ENCODE data around the gene TBCB.
"Not testable (repeated sequence)": the region's sequence is repeated elsewhere in the genome, so short reads cannot be mapped to it uniquely, and the experiment has no call there.

TBCB gene

DNA sequence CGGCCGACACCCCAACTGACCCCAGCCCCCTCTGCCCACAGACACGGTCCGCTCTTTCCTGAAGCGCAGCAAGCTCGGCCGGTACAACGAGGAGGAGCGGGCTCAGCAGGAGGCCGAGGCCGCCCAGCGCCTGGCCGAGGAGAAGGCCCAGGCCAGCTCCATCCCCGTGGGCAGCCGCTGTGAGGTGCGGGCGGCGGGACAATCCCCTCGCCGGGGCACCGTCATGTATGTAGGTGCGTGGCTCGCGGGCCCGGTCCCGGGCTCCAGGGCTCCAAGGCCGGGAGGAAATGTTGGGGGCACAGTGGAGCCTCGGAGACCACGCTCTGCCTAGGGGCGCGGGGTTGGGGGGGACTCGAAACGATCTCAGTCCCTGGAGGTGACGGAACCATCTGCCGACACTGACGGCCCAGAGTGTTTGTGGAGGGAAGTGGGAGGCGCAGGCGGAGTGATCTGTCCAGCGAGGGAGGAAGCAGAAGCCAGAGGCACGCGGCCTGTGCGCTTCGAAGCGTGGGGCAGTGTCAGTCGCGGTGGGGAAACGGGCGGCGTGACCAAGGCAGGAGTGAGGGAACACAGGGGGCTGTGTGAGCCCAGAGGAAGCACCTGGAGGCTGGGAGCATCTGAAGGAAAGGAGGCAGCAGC, 6.3 kb downstream of the TBCB start:
- Histone ChIP-seq H3K27me3 (ENCODE audit: control insufficient read depth, low read length) (no peaks in the 10 kb centered on the region), H3K27ac (ENCODE audit: low read depth, low read length) (no peak overlapping the region), H4K20me1 (ENCODE audit: control insufficient read depth, insufficient read depth, low read depth, low read length) (no peaks in the 10 kb centered on the region), H3K4me3 (ENCODE audit: low read length) (no peak overlapping the region), H3K4me2 (ENCODE audit: low read length) (no peak overlapping the region), H3K4me1 (ENCODE audit: control insufficient read depth, low read length) (peaks cover 4% of the 10 kb centered on the region), H3K36me3 (ENCODE audit: control insufficient read depth, low read length) (peaks cover 34% of the 10 kb centered on the region), H3F3A (ENCODE audit: control insufficient read depth, insufficient read depth) (no peaks in the 10 kb centered on the region), H3K9me3 (ENCODE audit: control insufficient read depth, insufficient read depth, low read length) (no peaks in the 10 kb centered on the region), H3K9me2 (replicated peaks; ENCODE audit: control insufficient read depth, low read length) (no peaks in the 10 kb centered on the region), H3K79me2 (ENCODE audit: control insufficient read depth, low read length) (peaks cover 10% of the 10 kb centered on the region)
- TF ChIP-seq, protein P1, sequence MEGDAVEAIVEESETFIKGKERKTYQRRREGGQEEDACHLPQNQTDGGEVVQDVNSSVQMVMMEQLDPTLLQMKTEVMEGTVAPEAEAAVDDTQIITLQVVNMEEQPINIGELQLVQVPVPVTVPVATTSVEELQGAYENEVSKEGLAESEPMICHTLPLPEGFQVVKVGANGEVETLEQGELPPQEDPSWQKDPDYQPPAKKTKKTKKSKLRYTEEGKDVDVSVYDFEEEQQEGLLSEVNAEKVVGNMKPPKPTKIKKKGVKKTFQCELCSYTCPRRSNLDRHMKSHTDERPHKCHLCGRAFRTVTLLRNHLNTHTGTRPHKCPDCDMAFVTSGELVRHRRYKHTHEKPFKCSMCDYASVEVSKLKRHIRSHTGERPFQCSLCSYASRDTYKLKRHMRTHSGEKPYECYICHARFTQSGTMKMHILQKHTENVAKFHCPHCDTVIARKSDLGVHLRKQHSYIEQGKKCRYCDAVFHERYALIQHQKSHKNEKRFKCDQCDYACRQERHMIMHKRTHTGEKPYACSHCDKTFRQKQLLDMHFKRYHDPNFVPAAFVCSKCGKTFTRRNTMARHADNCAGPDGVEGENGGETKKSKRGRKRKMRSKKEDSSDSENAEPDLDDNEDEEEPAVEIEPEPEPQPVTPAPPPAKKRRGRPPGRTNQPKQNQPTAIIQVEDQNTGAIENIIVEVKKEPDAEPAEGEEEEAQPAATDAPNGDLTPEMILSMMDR (IDR thresholded peaks at IDR 0.05; ENCODE audit: low read depth, low read length, poor library complexity, severe bottlenecking), result no peak
- no peak for TF ChIP-seq EZH2phosphoT487 (IDR thresholded peaks at IDR 0.05; ENCODE audit: borderline replicate concordance, low read length)

DNA sequence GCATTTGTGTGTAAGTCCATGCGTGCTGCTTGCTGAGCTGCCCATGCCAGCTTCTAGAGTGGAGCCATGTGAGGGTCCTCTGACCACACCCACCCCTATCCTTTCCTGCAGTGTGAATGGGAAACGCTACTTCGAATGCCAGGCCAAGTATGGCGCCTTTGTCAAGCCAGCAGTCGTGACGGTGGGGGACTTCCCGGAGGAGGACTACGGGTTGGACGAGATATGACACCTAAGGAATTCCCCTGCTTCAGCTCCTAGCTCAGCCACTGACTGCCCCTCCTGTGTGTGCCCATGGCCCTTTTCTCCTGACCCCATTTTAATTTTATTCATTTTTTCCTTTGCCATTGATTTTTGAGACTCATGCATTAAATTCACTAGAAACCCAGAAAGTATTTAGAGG, 10.3 kb downstream of the TBCB start:
- H4K20me1 ChIP-seq (ENCODE audit: control insufficient read depth, insufficient read depth, low read depth, low read length), result no peaks in the 10 kb centered on the region
- peaks cover 16% of the 10 kb centered on the region for H3K36me3 ChIP-seq (ENCODE audit: control insufficient read depth, low read length)
- TF ChIP-seq, protein P1 (IDR thresholded peaks at IDR 0.05; ENCODE audit: low read depth, low read length, poor library complexity, severe bottlenecking), result no peak
- H3K9me3 ChIP-seq (ENCODE audit: control insufficient read depth, insufficient read depth, low read length), result no peaks in the 10 kb centered on the region
- peaks cover 13% of the 10 kb centered on the region for H3K4me1 ChIP-seq (ENCODE audit: control insufficient read depth, low read length)
- no peaks in the 10 kb centered on the region for H3K27me3 ChIP-seq (ENCODE audit: control insufficient read depth, low read length)
- H3K9me2 ChIP-seq (replicated peaks; ENCODE audit: control insufficient read depth, low read length), result no peaks in the 10 kb centered on the region
- H3K27ac ChIP-seq (ENCODE audit: low read depth, low read length), result no peak overlapping the region
- H3K4me2 ChIP-seq (ENCODE audit: low read length), result no peak overlapping the region
- peaks cover 4% of the 10 kb centered on the region for H3F3A ChIP-seq (ENCODE audit: control insufficient read depth, insufficient read depth)
- H3K4me3 ChIP-seq (ENCODE audit: low read length), result no peak overlapping the region
- H3K79me2 ChIP-seq (ENCODE audit: control insufficient read depth, low read length), result no peaks in the 10 kb centered on the region

GRCh38 chr19:36128392-36128736, 13.1 kb downstream of the TBCB start:
- Histone ChIP-seq H4K20me1 (ENCODE audit: control insufficient read depth, insufficient read depth, low read depth, low read length) (no peaks in the 10 kb centered on the region), H3K9me2 (replicated peaks; ENCODE audit: control insufficient read depth, low read length) (no peaks in the 10 kb centered on the region), H3K79me2 (ENCODE audit: control insufficient read depth, low read length) (no peaks in the 10 kb centered on the region), H3K9me3 (ENCODE audit: control insufficient read depth, insufficient read depth, low read length) (no peaks in the 10 kb centered on the region), H3F3A (ENCODE audit: control insufficient read depth, insufficient read depth) (peaks cover 7% of the 10 kb centered on the region), H3K27me3 (ENCODE audit: control insufficient read depth, low read length) (no peaks in the 10 kb centered on the region), H3K27ac (ENCODE audit: low read depth, low read length) (peak overlapping the region; percentile 65), H3K4me2 (ENCODE audit: low read length) (peak overlapping the region; percentile 86), H3K36me3 (ENCODE audit: control insufficient read depth, low read length) (peaks cover 13% of the 10 kb centered on the region), H3K4me1 (ENCODE audit: control insufficient read depth, low read length) (peaks cover 27% of the 10 kb centered on the region), H3K4me3 (ENCODE audit: low read length) (peak overlapping the region; percentile 84)
- TF ChIP-seq, protein P1 (IDR thresholded peaks at IDR 0.05; ENCODE audit: low read depth, low read length, poor library complexity, severe bottlenecking), result no peak

- H3K4me3 ChIP-seq (ENCODE audit: low read length); H3F3A ChIP-seq (ENCODE audit: control insufficient read depth, insufficient read depth); H4K20me1 ChIP-seq (ENCODE audit: control insufficient read depth, insufficient read depth, low read depth, low read length); H3K36me3 ChIP-seq (ENCODE audit: control insufficient read depth, low read length); H3K79me2 ChIP-seq (ENCODE audit: control insufficient read depth, low read length); H3K27me3 ChIP-seq (ENCODE audit: control insufficient read depth, low read length); H3K4me2 ChIP-seq (ENCODE audit: low read length); H3K9me3 ChIP-seq (ENCODE audit: control insufficient read depth, insufficient read depth, low read length); H3K9me2 ChIP-seq (replicated peaks; ENCODE audit: control insufficient read depth, low read length); H3K27ac ChIP-seq (ENCODE audit: low read depth, low read length): not testable (repeated sequence)
- peaks cover 27% of the 10 kb centered on the region for H3K4me1 ChIP-seq (ENCODE audit: control insufficient read depth, low read length)
These were observed 16.0 kb downstream of the TBCB start for GRCh38 chr19:36131221-36131620.

GRCh38 chr19:36134867-36135266, 19.6 kb downstream of the TBCB start:
- H3K27ac ChIP-seq (ENCODE audit: low read depth, low read length); H3F3A ChIP-seq (ENCODE audit: control insufficient read depth, insufficient read depth): not testable (repeated sequence)

More at GRCh38 chr19:36134867-36135266, 19.6 kb downstream of the TBCB start:
- not testable (repeated sequence) for H4K20me1 ChIP-seq (ENCODE audit: control insufficient read depth, insufficient read depth, low read depth, low read length); H3K4me3 ChIP-seq (ENCODE audit: low read length); H3K36me3 ChIP-seq (ENCODE audit: control insufficient read depth, low read length); H3K9me3 ChIP-seq (ENCODE audit: control insufficient read depth, insufficient read depth, low read length); H3K79me2 ChIP-seq (ENCODE audit: control insufficient read depth, low read length); H3K9me2 ChIP-seq (replicated peaks; ENCODE audit: control insufficient read depth, low read length); H3K27me3 ChIP-seq (ENCODE audit: control insufficient read depth, low read length); H3K4me2 ChIP-seq (ENCODE audit: low read length)
- peaks cover 17% of the 10 kb centered on the region for H3K4me1 ChIP-seq (ENCODE audit: control insufficient read depth, low read length)

All from DOHH2 (cell line).